PC-3 (cell line): ENCODE measurements around the gene RBM46.

Experiments used
- CTCF ChIP-seq: fragments of 300-600 bp; sonication (generic); conservative IDR thresholded peaks from 2 replicates; pipeline ENCODE4 v1.5.1; 2017; ENCODE audit warnings: antibody characterized with exemption, low read depth, mild to moderate bottlenecking, low read length
- EZH2 ChIP-seq: fragments of 300-600 bp; sonication (generic); IDR thresholded peaks from one replicate; pipeline ENCODE4 v1.6.1; 2017; ENCODE audit warnings: antibody characterized with exemption, mild to moderate bottlenecking, low read length; ENCODE audit not compliant: unreplicated experiment

DNA sequence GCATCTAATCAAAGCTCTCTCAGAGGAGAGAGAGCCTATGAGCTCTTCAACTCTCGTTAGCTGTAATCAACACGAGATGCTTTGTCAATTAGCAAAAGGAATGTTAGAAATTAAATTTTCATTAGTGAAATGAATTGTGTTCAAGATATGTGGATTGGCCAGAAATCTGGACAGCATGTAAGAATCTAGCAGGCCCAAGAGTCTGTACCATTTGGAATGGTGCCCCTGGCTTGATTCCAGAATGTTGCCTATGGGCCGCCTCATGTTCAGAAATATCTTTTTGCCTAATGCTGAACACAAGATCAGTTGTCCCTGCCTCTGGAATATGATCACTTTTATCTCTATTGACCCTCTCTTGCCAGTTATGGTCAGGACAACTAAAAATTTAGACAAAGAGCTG, 88.2 kb downstream of the RBM46 start:
- TF ChIP-seq CTCF, result no peak
- TF ChIP-seq EZH2, result no peak
